GM12878 (cell line): ENCODE measurements around the gene ARHGAP32. TPM values are rescaled to one million over a fixed set of nuclear protein-coding genes. Genes with fewer than 3 reads are reported as not detected.

Experiments
- ATAC-seq: fragments of 200-7000 bp; cut with Tn5 transposase; 3 replicates; pipeline ENCODE4 v1.9.1; 2020; ENCODE audit warnings: mild to moderate bottlenecking, moderate library complexity
- BruUV-seq: library from RNA; stranded (reverse); fragments of 400-500 nt; replicated peaks from 2 replicates; lab custom pipeline; 2021; lab: Mats Ljungman, UMichigan
- CTCF ChIA-PET: fragments of 300-600 bp; sonication (Branson Sonifier 250); formaldehyde crosslinking; extraction: SDS; loops from one replicate; lab custom pipeline; 2021; ENCODE audit warnings: inconsistent platforms; lab: Yijun Ruan, JAX
- POLR2A ChIA-PET: fragments of 350-600 bp; formaldehyde crosslinking; extraction: SDS; loops from one replicate; lab custom pipeline; 2021; ENCODE audit warnings: inconsistent platforms; lab: Charles Lee
- RAD21 ChIA-PET: fragments of 300-600 bp; sonication (Branson Sonifier 250); formaldehyde crosslinking; loops from one replicate; lab custom pipeline; 2023; ENCODE audit warnings: antibody characterized with exemption; ENCODE audit not compliant: unreplicated experiment; lab: Charles Lee
- SMC1A ChIA-PET: fragments of 300-600 bp; sonication (Branson Sonifier 250); formaldehyde crosslinking; loops from one replicate; lab custom pipeline; 2023; ENCODE audit not compliant: unreplicated experiment, uncharacterized antibody; lab: Charles Lee
- DNase-seq: peaks from one replicate; pipeline ENCODE4 v3.0.0-alpha.2; 2011; ENCODE audit warnings: low read depth, low spot score
- FAIRE-seq: peaks from 3 replicates; lab custom pipeline; 2011; peaks lifted over from hg19 to GRCh38; lab: Jason Lieb, UNC
- H2AFZ ChIP-seq: 2 replicates; pipeline ENCODE4 v1.6.0; 2011; ENCODE audit warnings: low read depth, low read length, control low read depth; ENCODE audit not compliant: control insufficient read depth
- H3K27ac ChIP-seq: 2 replicates; pipeline ENCODE4 v1.5.1; 2011; ENCODE audit warnings: control low read depth; ENCODE audit not compliant: control insufficient read depth, insufficient read depth
- H3K27me3 ChIP-seq, 2 experiments: replicated peaks in 1 of 2; 2 replicates each; pipeline versions ENCODE4 v1.6.0 to v1.6.1; 2011; ENCODE audit warnings: low read length in 1 of 2; ENCODE audit not compliant: control insufficient read depth in 2 of 2, insufficient read depth in 2 of 2
- H3K36me3 ChIP-seq, 2 experiments: 2 replicates each; pipeline ENCODE4 v1.5.1; 2011; ENCODE audit warnings: low read length in 1 of 2; ENCODE audit not compliant: control insufficient read depth in 2 of 2, insufficient read depth in 2 of 2
- H3K4me1 ChIP-seq: 2 replicates; pipeline ENCODE4 v1.6.1; 2011; ENCODE audit warnings: mild to moderate bottlenecking, low read length, moderate library complexity, mixed read lengths; ENCODE audit not compliant: control insufficient read depth, insufficient read depth
- H3K4me2 ChIP-seq: 2 replicates; pipeline ENCODE4 v1.6.0; 2011; ENCODE audit warnings: control low read depth; ENCODE audit not compliant: control insufficient read depth, insufficient read depth
- H3K4me3 ChIP-seq: fragments of 200-600 bp; sonication (generic); 2 replicates; pipeline ENCODE4 v1.5.1; 2016
- H3K79me2 ChIP-seq: 2 replicates; pipeline ENCODE4 v1.6.0; 2011; ENCODE audit warnings: low read length; ENCODE audit not compliant: control insufficient read depth, insufficient read depth
- H3K9ac ChIP-seq: 2 replicates; pipeline ENCODE4 v1.8.0; 2011; ENCODE audit warnings: low read length, control low read depth, mixed read lengths; ENCODE audit not compliant: control insufficient read depth, insufficient read depth
- H3K9me3 ChIP-seq: replicated peaks from 3 replicates; pipeline ENCODE4 v1.5.1; 2011; ENCODE audit warnings: mild to moderate bottlenecking, low read length; ENCODE audit not compliant: control insufficient read depth, insufficient read depth
- H4K20me1 ChIP-seq: 2 replicates; pipeline ENCODE4 v1.6.0; 2011; ENCODE audit not compliant: control insufficient read depth, insufficient read depth
- ATF7 ChIP-seq: fragments of 450-650 bp; IDR thresholded peaks from 2 replicates; pipeline ENCODE4 v1.6.1; 2016; ENCODE audit warnings: low read depth, mild to moderate bottlenecking
- GATAD2B ChIP-seq: fragments of 450-650 bp; conservative IDR thresholded peaks from 2 replicates; pipeline ENCODE4 v1.6.1; 2017; ENCODE audit warnings: low read depth, mild to moderate bottlenecking, moderate library complexity
- PBX3 ChIP-seq: IDR thresholded peaks from 2 replicates; pipeline ENCODE4 v1.6.1; 2011; ENCODE audit warnings: mild to moderate bottlenecking, low read depth, low read length, moderate library complexity; ENCODE audit not compliant: insufficient replicate concordance
- RAD21 ChIP-seq: IDR thresholded peaks from 2 replicates; pipeline ENCODE4 v1.6.1; 2011; ENCODE audit warnings: mild to moderate bottlenecking, low read depth, low read length, moderate library complexity; ENCODE audit not compliant: insufficient read depth
- RUNX3 ChIP-seq: IDR thresholded peaks from 2 replicates; pipeline ENCODE4 v1.6.1; 2012; ENCODE audit warnings: low read length, inconsistent platforms
- SMARCA5 ChIP-seq: fragments of 450-650 bp; IDR thresholded peaks from 2 replicates; pipeline ENCODE4 v1.6.1; 2017; ENCODE audit warnings: mild to moderate bottlenecking
- SP1 ChIP-seq: IDR thresholded peaks from one replicate; pipeline ENCODE4 v1.6.1; 2011; ENCODE audit warnings: low read depth, low read length
- TARDBP ChIP-seq: IDR thresholded peaks from 2 replicates; pipeline ENCODE4 v1.6.1; 2016; ENCODE audit warnings: borderline replicate concordance
- ZBTB40 ChIP-seq: fragments of 450-650 bp; IDR thresholded peaks from 2 replicates; pipeline ENCODE4 v1.6.1; 2016; ENCODE audit warnings: mild to moderate bottlenecking, moderate library complexity, borderline replicate concordance
- ZNF274 ChIP-seq: IDR thresholded peaks from one replicate; pipeline ENCODE4 v1.8.0; 2011; ENCODE audit not compliant: insufficient read length, insufficient read depth
- WGBS: methylation state at CpG from one replicate; pipeline ENCODE4 v1.1.6; 2016; ENCODE audit warnings: low lambda C conversion rate; ENCODE audit not compliant: insufficient replicate concordance, insufficient coverage; ENCODE audit errors: missing lambda C conversion rate; 5-methylcytosine and 5-hydroxymethylcytosine counted together
- in situ Hi-C: fragments of 300-500 bp; cut with MboI; formaldehyde crosslinking; loops from 9 replicates; pipeline ENCODE4 v1.14.3; 2018; ENCODE audit warnings: mixed read lengths
- intact Hi-C: fragments of 100-400 bp; cut with micrococcal nuclease; formaldehyde crosslinking; loops from one replicate; pipeline ENCODE4 v1.14.2; 2022; ENCODE audit not compliant: unreplicated experiment
- polyA plus RNA-seq, 11 experiments: library from polyadenylated mRNA; depleted of rRNA in 4 of 11; unstranded in 6 of 11; stranded (reverse) in 5 of 11; fragments of >200 nt; fragmentation: Nextera tagmentation in 4 of 11; fragmentation: Illumina TruSeq in 1 of 11; extraction: Ambion mirVana in 4 of 11; extraction: Trizol in 1 of 11; gene quantifications; 1 replicate in 1 of 11; 2 replicates in 10 of 11; pipeline versions ENCODE4 v1.2.1 to v1.2.3, GENCODE V29; 2011 to 2016; ENCODE audit warnings: inconsistent platforms in 2 of 11, missing spikeins in 2 of 11, low read depth in 1 of 11
- total RNA-seq, 4 experiments: library from RNA; depleted of rRNA in 3 of 4; stranded (reverse); fragments of >200 nt in 3 of 4; fragmentation: Illumina TruSeq in 1 of 4; extraction: Trizol in 1 of 4; gene quantifications; 2 replicates each; pipeline versions ENCODE4 v1.2.1 to v1.2.3, GENCODE V29; 2013 to 2021
- TF ChIP-seq, protein P1 (sequence below): IDR thresholded peaks from 2 replicates; pipeline ENCODE4 v1.6.1; 2012; ENCODE audit warnings: improper control_type of control experiment, low read depth, low read length; ENCODE audit not compliant: insufficient replicate concordance
- TF ChIP-seq, protein P2 (sequence below): fragments of 450-650 bp; IDR thresholded peaks from 2 replicates; pipeline ENCODE4 v1.6.1; 2017; ENCODE audit warnings: borderline replicate concordance

ARHGAP32 gene
- total and polyA plus RNA-seq, 10 of the 15 experiments (the other 5 are each of a cell fraction or from before 2014, with no cell fraction given) = under 0.01 to 0.46 (median 0.12) TPM; not detected in 1

GRCh38 chr11:129163714-129164164, 28.4 kb downstream of the ARHGAP32 start:
- H3K9ac ChIP-seq = no peak overlapping the region
- in situ Hi-C loops = no loop called here
- SMC1A ChIA-PET = no interaction called here
- no peaks in the 10 kb centered on the region for H3K9me3 ChIP-seq
- intact Hi-C loops = no loop called here
- no peaks in the 10 kb centered on the region for H3K79me2 ChIP-seq
- POLR2A ChIA-PET = no interaction called here
- H4K20me1 ChIP-seq = no peaks in the 10 kb centered on the region
- WGBS = 13% methylated on average over 3 of the region's 3 CpGs
- FAIRE-seq = no peak
- no TSS peak for BruUV-seq
- ATAC-seq = no peak
- H3K27me3 ChIP-seq = no peaks in the 10 kb centered on the region
- no peak overlapping the region for H3K27ac ChIP-seq
- H3K4me3 ChIP-seq = no peak overlapping the region
- no peak overlapping the region for H2AFZ ChIP-seq
- RAD21 ChIA-PET = no interaction called here
- CTCF ChIA-PET = no interaction called here
- DNase-seq = no peak
- H3K4me2 ChIP-seq = no peak overlapping the region
- no peaks in the 10 kb centered on the region for H3K36me3 ChIP-seq
- H3K4me1 ChIP-seq = no peaks in the 10 kb centered on the region
- TF ChIP-seq TARDBP = no peak
- no peak for TF ChIP-seq RUNX3
- no peak for TF ChIP-seq PBX3
- no peak for TF ChIP-seq SMARCA5
- no peak for TF ChIP-seq ATF7
- TF ChIP-seq GATAD2B = no peak
- TF ChIP-seq RAD21 = no peak
- TF ChIP-seq, protein P1, sequence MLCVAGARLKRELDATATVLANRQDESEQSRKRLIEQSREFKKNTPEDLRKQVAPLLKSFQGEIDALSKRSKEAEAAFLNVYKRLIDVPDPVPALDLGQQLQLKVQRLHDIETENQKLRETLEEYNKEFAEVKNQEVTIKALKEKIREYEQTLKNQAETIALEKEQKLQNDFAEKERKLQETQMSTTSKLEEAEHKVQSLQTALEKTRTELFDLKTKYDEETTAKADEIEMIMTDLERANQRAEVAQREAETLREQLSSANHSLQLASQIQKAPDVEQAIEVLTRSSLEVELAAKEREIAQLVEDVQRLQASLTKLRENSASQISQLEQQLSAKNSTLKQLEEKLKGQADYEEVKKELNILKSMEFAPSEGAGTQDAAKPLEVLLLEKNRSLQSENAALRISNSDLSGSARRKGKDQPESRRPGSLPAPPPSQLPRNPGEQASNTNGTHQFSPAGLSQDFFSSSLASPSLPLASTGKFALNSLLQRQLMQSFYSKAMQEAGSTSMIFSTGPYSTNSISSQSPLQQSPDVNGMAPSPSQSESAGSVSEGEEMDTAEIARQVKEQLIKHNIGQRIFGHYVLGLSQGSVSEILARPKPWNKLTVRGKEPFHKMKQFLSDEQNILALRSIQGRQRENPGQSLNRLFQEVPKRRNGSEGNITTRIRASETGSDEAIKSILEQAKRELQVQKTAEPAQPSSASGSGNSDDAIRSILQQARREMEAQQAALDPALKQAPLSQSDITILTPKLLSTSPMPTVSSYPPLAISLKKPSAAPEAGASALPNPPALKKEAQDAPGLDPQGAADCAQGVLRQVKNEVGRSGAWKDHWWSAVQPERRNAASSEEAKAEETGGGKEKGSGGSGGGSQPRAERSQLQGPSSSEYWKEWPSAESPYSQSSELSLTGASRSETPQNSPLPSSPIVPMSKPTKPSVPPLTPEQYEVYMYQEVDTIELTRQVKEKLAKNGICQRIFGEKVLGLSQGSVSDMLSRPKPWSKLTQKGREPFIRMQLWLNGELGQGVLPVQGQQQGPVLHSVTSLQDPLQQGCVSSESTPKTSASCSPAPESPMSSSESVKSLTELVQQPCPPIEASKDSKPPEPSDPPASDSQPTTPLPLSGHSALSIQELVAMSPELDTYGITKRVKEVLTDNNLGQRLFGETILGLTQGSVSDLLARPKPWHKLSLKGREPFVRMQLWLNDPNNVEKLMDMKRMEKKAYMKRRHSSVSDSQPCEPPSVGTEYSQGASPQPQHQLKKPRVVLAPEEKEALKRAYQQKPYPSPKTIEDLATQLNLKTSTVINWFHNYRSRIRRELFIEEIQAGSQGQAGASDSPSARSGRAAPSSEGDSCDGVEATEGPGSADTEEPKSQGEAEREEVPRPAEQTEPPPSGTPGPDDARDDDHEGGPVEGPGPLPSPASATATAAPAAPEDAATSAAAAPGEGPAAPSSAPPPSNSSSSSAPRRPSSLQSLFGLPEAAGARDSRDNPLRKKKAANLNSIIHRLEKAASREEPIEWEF = no peak
- TF ChIP-seq SP1 = no peak
- no peak for TF ChIP-seq ZNF274
- TF ChIP-seq, protein P2, sequence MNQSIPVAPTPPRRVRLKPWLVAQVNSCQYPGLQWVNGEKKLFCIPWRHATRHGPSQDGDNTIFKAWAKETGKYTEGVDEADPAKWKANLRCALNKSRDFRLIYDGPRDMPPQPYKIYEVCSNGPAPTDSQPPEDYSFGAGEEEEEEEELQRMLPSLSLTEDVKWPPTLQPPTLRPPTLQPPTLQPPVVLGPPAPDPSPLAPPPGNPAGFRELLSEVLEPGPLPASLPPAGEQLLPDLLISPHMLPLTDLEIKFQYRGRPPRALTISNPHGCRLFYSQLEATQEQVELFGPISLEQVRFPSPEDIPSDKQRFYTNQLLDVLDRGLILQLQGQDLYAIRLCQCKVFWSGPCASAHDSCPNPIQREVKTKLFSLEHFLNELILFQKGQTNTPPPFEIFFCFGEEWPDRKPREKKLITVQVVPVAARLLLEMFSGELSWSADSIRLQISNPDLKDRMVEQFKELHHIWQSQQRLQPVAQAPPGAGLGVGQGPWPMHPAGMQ = no peak
- no peak for TF ChIP-seq ZBTB40
